Measurements from ENCODE around the gene TMEM219.

The TMEM219 gene

DNA sequence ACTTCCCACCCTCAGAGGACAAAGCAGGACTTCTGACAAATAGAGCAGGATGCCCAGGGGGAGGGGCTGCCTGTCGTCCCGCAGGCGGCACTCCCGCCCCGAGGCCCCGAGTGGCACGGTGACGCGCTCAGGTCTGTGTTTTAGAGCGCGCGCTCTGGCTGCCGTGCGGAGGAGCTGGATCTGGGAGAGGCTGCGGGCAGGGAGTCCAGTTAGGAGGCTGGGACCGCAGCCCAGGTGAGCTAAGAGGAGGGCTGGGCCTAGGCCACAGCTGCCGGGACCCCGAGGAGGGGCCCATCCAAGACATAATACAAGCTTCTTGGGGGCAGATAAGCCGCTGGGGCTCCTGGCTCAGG is 42.5 kb downstream of the TMEM219 start:
- no peaks in the 10 kb centered on the region for H3K4me1 ChIP-seq (ENCODE audit: control insufficient read depth in 2 of 2, insufficient read depth in 2 of 2, low read length in 2 of 2)
- H3K9me3 ChIP-seq (ENCODE audit: control insufficient read depth in 2 of 2, low read length in 2 of 2): no peaks in the 10 kb centered on the region
- no peak overlapping the region for H3K4me3 ChIP-seq (ENCODE audit: low read length in 2 of 2)
- H3K36me3 ChIP-seq (ENCODE audit: control insufficient read depth in 2 of 2, insufficient read depth in 2 of 2, low read length in 2 of 2): peaks cover under 1 to 14% of the 10 kb centered on the region in 2 donors
- no peak overlapping the region for H3K27ac ChIP-seq (ENCODE audit: low read depth in 2 of 2, low read length in 2 of 2)
- H3K9ac ChIP-seq (ENCODE audit: low read depth in 1 of 2, low read length in 2 of 2): no peak overlapping the region
- H3K27me3 ChIP-seq (ENCODE audit: control insufficient read depth in 2 of 2, insufficient read depth in 2 of 2, low read length in 2 of 2): peaks cover 0 to 2% of the 10 kb centered on the region in 2 donors

DNA sequence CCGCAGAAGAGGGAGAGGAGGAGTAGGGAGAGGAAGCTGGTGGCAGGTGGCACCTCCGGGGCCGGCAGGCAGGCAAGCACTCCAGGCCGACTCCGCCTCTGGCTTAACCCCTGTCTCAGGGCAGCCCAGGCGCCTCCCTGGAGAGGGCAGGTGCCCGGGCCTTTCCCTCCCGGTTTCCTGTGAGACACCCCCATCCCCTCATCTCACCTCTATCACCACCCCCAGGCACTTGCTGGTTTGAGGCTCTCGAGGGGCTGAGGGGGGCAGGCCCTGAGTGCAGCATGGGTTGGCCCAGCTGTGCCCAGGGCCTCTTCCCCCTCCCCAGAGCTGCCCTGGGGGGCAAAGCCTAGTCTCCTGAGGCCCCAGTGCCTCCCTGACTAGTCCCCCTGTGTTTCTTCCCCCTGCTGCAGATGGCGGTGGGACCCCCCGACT is 42.9 kb downstream of the TMEM219 start:
- Histone ChIP-seq H3K27me3 (ENCODE audit: control insufficient read depth in 2 of 2, insufficient read depth in 2 of 2, low read length in 2 of 2) (peaks cover 0 to 2% of the 10 kb centered on the region in 2 donors), H3K4me1 (ENCODE audit: control insufficient read depth in 2 of 2, insufficient read depth in 2 of 2, low read length in 2 of 2) (no peaks in the 10 kb centered on the region), H3K9ac (ENCODE audit: low read depth in 1 of 2, low read length in 2 of 2) (no peak overlapping the region), H3K27ac (ENCODE audit: low read depth in 2 of 2, low read length in 2 of 2) (no peak overlapping the region), H3K9me3 (ENCODE audit: control insufficient read depth in 2 of 2, low read length in 2 of 2) (no peaks in the 10 kb centered on the region), H3K36me3 (ENCODE audit: control insufficient read depth in 2 of 2, insufficient read depth in 2 of 2, low read length in 2 of 2) (peaks cover 0 to 13% of the 10 kb centered on the region in 2 donors), H3K4me3 (ENCODE audit: low read length in 2 of 2) (no peak overlapping the region)

DNA sequence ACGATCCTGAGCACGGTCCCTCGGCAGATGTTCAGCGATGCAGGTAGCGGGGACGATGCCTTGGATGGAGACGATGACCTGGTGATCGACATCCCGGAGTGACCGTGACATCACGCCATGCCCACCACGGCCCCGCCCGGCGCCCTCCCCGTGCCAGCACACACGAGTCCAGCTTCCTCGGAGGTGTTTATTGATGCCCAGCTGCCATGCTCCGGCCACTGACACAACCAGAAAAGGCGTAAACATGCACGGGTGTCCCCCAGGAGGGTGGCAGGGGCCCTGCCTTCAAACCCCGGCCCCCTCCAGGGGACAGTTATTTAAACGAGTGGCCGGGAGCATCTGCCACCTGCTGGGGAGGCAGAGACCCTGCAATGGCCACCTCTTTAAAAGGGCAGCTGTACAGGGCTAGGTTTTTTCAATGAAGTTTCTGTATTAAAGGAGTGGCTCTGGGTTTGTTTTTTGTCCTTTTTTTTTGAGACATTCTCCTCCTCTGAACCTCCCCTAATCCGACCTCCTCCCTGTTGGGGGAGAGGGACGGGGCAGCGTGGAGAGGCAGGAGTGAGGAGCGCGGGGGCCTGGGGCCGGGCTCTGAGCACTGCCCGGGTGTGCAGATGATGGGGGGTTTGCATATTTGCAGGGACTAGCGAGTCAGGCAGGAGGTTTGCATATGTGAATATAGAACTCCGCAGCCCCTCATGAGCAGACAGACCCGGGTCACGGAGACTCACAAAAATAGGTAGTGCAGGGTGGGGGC is 43.6 kb downstream of the TMEM219 start:
- H3K9me3 ChIP-seq (ENCODE audit: control insufficient read depth in 2 of 2, low read length in 2 of 2): no peaks in the 10 kb centered on the region
- no peak overlapping the region for H3K4me3 ChIP-seq (ENCODE audit: low read length in 2 of 2)
- peaks cover 0 to 10% of the 10 kb centered on the region in 2 donors for H3K36me3 ChIP-seq (ENCODE audit: control insufficient read depth in 2 of 2, insufficient read depth in 2 of 2, low read length in 2 of 2)
- H3K9ac ChIP-seq (ENCODE audit: low read depth in 1 of 2, low read length in 2 of 2): no peak overlapping the region
- peaks cover 6 to 7% of the 10 kb centered on the region in 2 donors for H3K27me3 ChIP-seq (ENCODE audit: control insufficient read depth in 2 of 2, insufficient read depth in 2 of 2, low read length in 2 of 2)
- H3K4me1 ChIP-seq (ENCODE audit: control insufficient read depth in 2 of 2, insufficient read depth in 2 of 2, low read length in 2 of 2): peaks cover 0 to 4% of the 10 kb centered on the region in 2 donors
- H3K27ac ChIP-seq (ENCODE audit: low read depth in 2 of 2, low read length in 2 of 2): no peak overlapping the region

DNA sequence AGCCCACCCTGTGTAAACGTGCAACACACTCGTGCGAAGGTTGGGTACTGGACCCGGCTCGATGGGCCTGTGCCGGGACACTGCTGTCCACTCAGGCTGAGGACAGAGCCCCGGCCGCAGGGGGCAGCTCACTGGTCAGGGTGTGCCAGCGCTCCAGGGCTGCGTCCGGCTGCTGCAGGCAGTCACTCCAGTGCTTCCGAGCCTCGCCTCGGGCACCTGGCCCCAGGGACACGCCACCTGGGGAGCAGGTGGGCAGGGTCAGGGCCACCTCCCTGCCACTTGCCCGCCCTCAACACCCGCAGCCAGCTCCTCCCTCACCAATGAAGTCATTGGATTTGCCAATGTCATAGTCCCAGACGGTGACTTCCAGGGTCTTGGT is 44.2 kb downstream of the TMEM219 start:
- no peak overlapping the region for H3K4me3 ChIP-seq (ENCODE audit: low read length in 2 of 2)
- no peak overlapping the region for H3K9ac ChIP-seq (ENCODE audit: low read depth in 1 of 2, low read length in 2 of 2)
- H3K4me1 ChIP-seq (ENCODE audit: control insufficient read depth in 2 of 2, insufficient read depth in 2 of 2, low read length in 2 of 2): peaks cover 0 to 5% of the 10 kb centered on the region in 2 donors
- H3K9me3 ChIP-seq (ENCODE audit: control insufficient read depth in 2 of 2, low read length in 2 of 2): no peaks in the 10 kb centered on the region
- H3K27ac ChIP-seq (ENCODE audit: low read depth in 2 of 2, low read length in 2 of 2): no peak overlapping the region
- peaks cover 0 to 9% of the 10 kb centered on the region in 2 donors for H3K36me3 ChIP-seq (ENCODE audit: control insufficient read depth in 2 of 2, insufficient read depth in 2 of 2, low read length in 2 of 2)
- peaks cover 8% of the 10 kb centered on the region in 2 donors for H3K27me3 ChIP-seq (ENCODE audit: control insufficient read depth in 2 of 2, insufficient read depth in 2 of 2, low read length in 2 of 2)

DNA sequence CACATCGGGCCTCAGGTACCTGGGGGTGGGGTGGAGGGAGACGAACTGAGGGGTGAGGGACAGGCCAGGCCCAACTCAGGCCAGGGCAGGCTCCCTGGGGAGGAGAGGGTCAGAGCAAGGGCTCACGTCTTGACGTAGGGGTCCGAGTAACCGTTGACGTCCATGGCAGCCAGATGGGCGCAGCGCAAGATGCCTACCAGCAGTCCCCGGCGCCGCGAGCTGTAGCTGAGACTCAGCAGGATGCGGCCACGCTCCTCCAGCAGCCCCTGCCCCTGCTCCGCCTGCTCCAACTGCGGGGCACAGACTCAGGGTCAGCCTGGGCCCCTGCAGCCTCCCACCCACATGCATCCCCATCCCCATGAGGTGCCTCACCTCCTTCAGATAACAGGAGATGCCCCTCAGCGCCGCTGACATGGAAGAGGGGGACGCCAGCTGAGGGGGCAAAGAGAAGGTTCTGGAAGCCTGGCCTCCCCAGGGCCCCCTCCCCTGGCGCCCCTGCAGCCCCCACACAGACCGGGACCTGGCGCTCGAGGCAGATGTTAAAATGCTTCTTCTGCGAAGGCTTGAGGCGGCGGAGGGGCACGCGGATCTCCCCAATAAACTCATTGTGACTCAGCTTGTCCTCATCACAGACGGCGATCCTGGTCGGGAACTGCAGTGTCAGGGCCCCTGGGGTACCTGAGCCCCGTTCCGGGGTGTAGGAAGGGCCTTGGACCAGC is 44.9 kb downstream of the TMEM219 start:
- H3K27me3 ChIP-seq (ENCODE audit: control insufficient read depth in 2 of 2, insufficient read depth in 2 of 2, low read length in 2 of 2): peaks cover 8 to 12% of the 10 kb centered on the region in 2 donors
- H3K9ac ChIP-seq (ENCODE audit: low read depth in 1 of 2, low read length in 2 of 2): no peak overlapping the region
- no peak overlapping the region for H3K27ac ChIP-seq (ENCODE audit: low read depth in 2 of 2, low read length in 2 of 2)
- H3K4me3 ChIP-seq (ENCODE audit: low read length in 2 of 2): no peak overlapping the region
- peaks cover 0 to 6% of the 10 kb centered on the region in 2 donors for H3K36me3 ChIP-seq (ENCODE audit: control insufficient read depth in 2 of 2, insufficient read depth in 2 of 2, low read length in 2 of 2)
- H3K4me1 ChIP-seq (ENCODE audit: control insufficient read depth in 2 of 2, insufficient read depth in 2 of 2, low read length in 2 of 2): peaks cover 0 to 5% of the 10 kb centered on the region in 2 donors
- H3K9me3 ChIP-seq (ENCODE audit: control insufficient read depth in 2 of 2, low read length in 2 of 2): no peaks in the 10 kb centered on the region

DNA sequence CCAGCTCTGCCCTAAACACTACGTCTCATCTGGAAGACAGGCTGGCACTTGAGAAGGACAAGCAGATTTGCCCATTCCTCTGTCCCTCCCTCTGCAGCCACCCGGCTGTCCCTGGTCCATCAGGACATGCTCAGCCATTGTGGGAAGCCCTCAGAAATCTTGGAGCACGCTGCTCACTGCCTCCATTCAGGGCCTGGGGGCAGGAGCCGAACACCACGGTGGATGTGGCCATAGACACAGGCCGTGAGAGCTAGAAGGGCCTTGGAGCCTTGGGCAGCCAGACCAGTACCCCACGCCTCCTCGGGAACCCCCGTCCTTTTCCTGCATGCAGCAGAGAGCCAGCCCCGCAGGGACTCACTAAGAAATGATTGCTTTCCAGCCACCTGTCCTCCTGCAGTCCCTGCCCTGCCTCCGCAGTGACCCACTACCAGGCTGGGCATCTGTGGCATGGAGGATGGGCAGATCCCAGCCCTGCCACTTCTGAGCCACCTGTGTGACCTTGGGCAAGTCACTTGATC is 45.6 kb downstream of the TMEM219 start:
- H3K9me3 ChIP-seq (ENCODE audit: control insufficient read depth in 2 of 2, low read length in 2 of 2): no peaks in the 10 kb centered on the region
- H3K4me1 ChIP-seq (ENCODE audit: control insufficient read depth in 2 of 2, insufficient read depth in 2 of 2, low read length in 2 of 2): peaks cover 0 to 5% of the 10 kb centered on the region in 2 donors
- H3K4me3 ChIP-seq (ENCODE audit: low read length in 2 of 2): no peak overlapping the region
- no peak overlapping the region for H3K9ac ChIP-seq (ENCODE audit: low read depth in 1 of 2, low read length in 2 of 2)
- H3K27ac ChIP-seq (ENCODE audit: low read depth in 2 of 2, low read length in 2 of 2): no peak overlapping the region
- H3K36me3 ChIP-seq (ENCODE audit: control insufficient read depth in 2 of 2, insufficient read depth in 2 of 2, low read length in 2 of 2): peaks cover 0 to 4% of the 10 kb centered on the region in 2 donors
- H3K27me3 ChIP-seq (ENCODE audit: control insufficient read depth in 2 of 2, insufficient read depth in 2 of 2, low read length in 2 of 2): peaks cover 10 to 14% of the 10 kb centered on the region in 2 donors

DNA sequence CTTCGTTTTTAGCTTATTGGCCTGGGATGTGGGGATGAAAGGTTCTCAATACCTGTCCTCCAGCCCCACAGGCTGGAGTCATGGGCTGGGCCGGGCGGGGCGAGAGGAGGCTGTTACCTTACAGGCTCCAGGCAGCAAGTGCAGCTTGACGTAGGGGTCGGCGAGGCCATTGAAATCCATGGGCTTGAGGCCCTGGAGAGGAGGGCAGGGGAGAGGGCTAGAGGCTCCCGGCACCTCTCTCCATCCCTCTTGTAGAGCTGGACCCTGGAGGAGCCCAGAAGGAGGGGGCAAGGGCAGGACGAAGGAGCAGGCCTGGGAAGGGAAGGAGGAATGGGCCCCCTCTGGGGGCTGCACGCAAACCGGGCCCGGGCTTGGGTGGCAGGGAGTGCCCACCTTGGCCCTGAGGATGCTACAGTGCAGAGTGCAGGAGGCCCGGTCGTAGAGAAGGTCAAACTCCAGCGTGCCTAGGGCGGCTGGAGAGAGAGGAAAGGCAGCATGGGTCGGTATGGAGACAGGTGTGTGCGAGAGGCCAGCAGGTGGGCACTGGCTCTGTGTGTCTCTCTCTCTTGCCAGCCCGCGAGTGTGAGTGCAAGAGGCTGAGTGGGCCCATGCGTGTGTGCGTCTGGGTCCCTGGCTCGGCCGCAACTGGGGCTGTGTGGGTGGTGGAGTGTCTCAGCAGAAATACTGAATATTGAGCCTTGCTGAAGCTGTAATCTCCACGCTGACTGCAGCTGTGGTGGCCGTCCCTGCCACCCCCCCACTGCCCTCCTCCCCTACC is 47.4 kb downstream of the TMEM219 start:
- H3K9me3 ChIP-seq (ENCODE audit: control insufficient read depth in 2 of 2, low read length in 2 of 2): no peaks in the 10 kb centered on the region
- H3K4me3 ChIP-seq (ENCODE audit: low read length in 2 of 2): no peak overlapping the region
- H3K36me3 ChIP-seq (ENCODE audit: control insufficient read depth in 2 of 2, insufficient read depth in 2 of 2, low read length in 2 of 2): no peaks in the 10 kb centered on the region
- H3K9ac ChIP-seq (ENCODE audit: low read depth in 1 of 2, low read length in 2 of 2): no peak overlapping the region
- peaks cover 10 to 14% of the 10 kb centered on the region in 2 donors for H3K27me3 ChIP-seq (ENCODE audit: control insufficient read depth in 2 of 2, insufficient read depth in 2 of 2, low read length in 2 of 2)
- H3K27ac ChIP-seq (ENCODE audit: low read depth in 2 of 2, low read length in 2 of 2): no peak overlapping the region
- H3K4me1 ChIP-seq (ENCODE audit: control insufficient read depth in 2 of 2, insufficient read depth in 2 of 2, low read length in 2 of 2): peaks cover 0 to 5% of the 10 kb centered on the region in 2 donors

DNA sequence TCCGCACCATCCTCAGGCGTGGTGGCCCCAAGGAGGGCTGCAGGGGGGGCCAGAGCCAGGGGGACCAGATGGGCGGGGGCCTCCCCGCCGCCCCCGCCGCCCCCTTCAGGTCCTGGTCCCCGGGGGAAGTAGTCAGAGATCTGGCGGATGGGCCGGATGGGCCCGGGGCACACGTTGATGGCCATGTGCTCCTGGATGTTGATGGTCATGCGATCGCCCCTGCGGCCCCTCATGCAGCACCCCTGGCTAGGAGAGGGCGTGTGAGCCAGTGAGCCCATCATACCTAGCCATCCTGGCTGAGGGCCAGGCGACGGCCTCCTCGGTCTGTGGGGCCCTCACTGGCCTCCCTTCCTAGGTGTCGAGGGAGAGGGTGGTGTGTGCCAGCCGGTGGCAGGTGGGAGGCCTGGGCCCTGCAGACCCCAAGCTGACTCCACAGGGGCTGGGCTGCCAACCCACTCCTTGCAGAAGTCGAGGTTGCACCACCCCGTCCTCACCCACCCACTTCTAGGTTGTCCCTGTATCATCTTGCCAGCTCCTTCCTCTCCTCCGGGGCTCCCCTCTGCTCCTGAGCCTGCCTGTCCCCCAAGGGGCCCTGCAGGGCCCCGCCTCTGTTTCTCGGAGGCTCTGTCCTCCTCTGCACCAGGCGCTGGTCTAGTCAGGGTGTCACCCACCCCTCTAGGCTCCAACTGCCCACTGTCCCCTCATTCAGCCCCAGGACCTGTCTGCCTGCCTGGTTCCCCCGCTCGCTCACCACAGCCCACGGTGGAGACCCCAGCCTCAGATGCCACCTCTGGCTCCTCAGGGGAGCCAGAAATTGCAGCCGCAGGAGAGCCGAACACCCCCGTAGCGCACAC is 48.3 kb downstream of the TMEM219 start:
- H3K27ac ChIP-seq (ENCODE audit: low read depth in 2 of 2, low read length in 2 of 2): no peak overlapping the region
- H3K9ac ChIP-seq (ENCODE audit: low read depth in 1 of 2, low read length in 2 of 2): no peak overlapping the region
- no peaks in the 10 kb centered on the region for H3K36me3 ChIP-seq (ENCODE audit: control insufficient read depth in 2 of 2, insufficient read depth in 2 of 2, low read length in 2 of 2)
- peaks cover 0 to 5% of the 10 kb centered on the region in 2 donors for H3K4me1 ChIP-seq (ENCODE audit: control insufficient read depth in 2 of 2, insufficient read depth in 2 of 2, low read length in 2 of 2)
- peak overlapping the region in 1 of 2 donors; percentile 50 for H3K4me3 ChIP-seq (ENCODE audit: low read length in 2 of 2)
- no peaks in the 10 kb centered on the region for H3K9me3 ChIP-seq (ENCODE audit: control insufficient read depth in 2 of 2, low read length in 2 of 2)
- peaks cover 10 to 14% of the 10 kb centered on the region in 2 donors for H3K27me3 ChIP-seq (ENCODE audit: control insufficient read depth in 2 of 2, insufficient read depth in 2 of 2, low read length in 2 of 2)

All from mucosa of rectum (tissue), 2 donors.